Measurements from ENCODE around the gene OPCML.

The OPCML gene

GRCh38 chr11:133536198-133536597, 3.9 kb upstream of the OPCML start:
- DNase-seq, result no peak

- no peak for DNase-seq
These were observed 904 bp upstream of the OPCML start for GRCh38 chr11:133533205-133533604.

- DNase-seq, result no peak
These were observed 843 bp downstream of the OPCML start for GRCh38 chr11:133531458-133531857.

- no peak for DNase-seq
These were observed 1.8 kb downstream of the OPCML start for GRCh38 chr11:133530501-133530835.

GRCh38 chr11:133529807-133530500, 2.3 kb downstream of the OPCML start:
- no peak for DNase-seq

GRCh38 chr11:133526790-133527189, 5.5 kb downstream of the OPCML start:
- no peak for DNase-seq

GRCh38 chr11:133525976-133526375, 6.3 kb downstream of the OPCML start:
- no peak for DNase-seq

GRCh38 chr11:133524488-133524887, 7.8 kb downstream of the OPCML start:
- DNase-seq, result no peak

GRCh38 chr11:133522344-133522743, 10.0 kb downstream of the OPCML start:
- DNase-seq, result no peak

GRCh38 chr11:133521502-133521901, 10.8 kb downstream of the OPCML start:
- no peak for DNase-seq

- no peak for DNase-seq
These were observed 11.6 kb downstream of the OPCML start for GRCh38 chr11:133520707-133521106.

- DNase-seq, result no peak
These were observed 12.7 kb downstream of the OPCML start for GRCh38 chr11:133519560-133519959.

- DNase-seq, result no peak
These were observed 13.5 kb downstream of the OPCML start for GRCh38 chr11:133518702-133519264.

GRCh38 chr11:133516845-133517244, 15.5 kb downstream of the OPCML start:
- no peak for DNase-seq

GRCh38 chr11:133515107-133515506, 17.2 kb downstream of the OPCML start:
- DNase-seq, result no peak

- DNase-seq, result no peak
These were observed 22.2 kb downstream of the OPCML start for GRCh38 chr11:133509924-133510697.

- no peak for DNase-seq
These were observed 23.8 kb downstream of the OPCML start for GRCh38 chr11:133508468-133508867.

- DNase-seq, result no peak
These were observed 25.1 kb downstream of the OPCML start for GRCh38 chr11:133507185-133507584.

- no peak for DNase-seq
These were observed 25.7 kb downstream of the OPCML start for GRCh38 chr11:133506551-133507094.

- DNase-seq, result no peak
These were observed 26.3 kb downstream of the OPCML start for GRCh38 chr11:133506023-133506422.

GRCh38 chr11:133504906-133505305, 27.4 kb downstream of the OPCML start:
- no peak for DNase-seq

- no peak for DNase-seq
These were observed 28.5 kb downstream of the OPCML start for GRCh38 chr11:133503776-133504175.

GRCh38 chr11:133503236-133503635, 29.1 kb downstream of the OPCML start:
- DNase-seq, result no peak
